GM18873 (cell line): Measurements from ENCODE around the gene ATF2.

Source experiments
- ATAC-seq: cut with Tn5 transposase; IDR thresholded peaks from one replicate; pipeline ENCODE4 v1.9.1; 2021; ENCODE audit warnings: mild to moderate bottlenecking, moderate library complexity, moderate number of reproducible peaks; ENCODE audit not compliant: unreplicated experiment, low FRiP score

Gene ATF2

GRCh38 chr2:175035806-175036205 is 132.2 kb downstream of the ATF2 start:
- ATAC-seq: no peak

- no peak for ATAC-seq
Observed at GRCh38 chr2:175034716-175035115, 133.3 kb downstream of the ATF2 start.

DNA sequence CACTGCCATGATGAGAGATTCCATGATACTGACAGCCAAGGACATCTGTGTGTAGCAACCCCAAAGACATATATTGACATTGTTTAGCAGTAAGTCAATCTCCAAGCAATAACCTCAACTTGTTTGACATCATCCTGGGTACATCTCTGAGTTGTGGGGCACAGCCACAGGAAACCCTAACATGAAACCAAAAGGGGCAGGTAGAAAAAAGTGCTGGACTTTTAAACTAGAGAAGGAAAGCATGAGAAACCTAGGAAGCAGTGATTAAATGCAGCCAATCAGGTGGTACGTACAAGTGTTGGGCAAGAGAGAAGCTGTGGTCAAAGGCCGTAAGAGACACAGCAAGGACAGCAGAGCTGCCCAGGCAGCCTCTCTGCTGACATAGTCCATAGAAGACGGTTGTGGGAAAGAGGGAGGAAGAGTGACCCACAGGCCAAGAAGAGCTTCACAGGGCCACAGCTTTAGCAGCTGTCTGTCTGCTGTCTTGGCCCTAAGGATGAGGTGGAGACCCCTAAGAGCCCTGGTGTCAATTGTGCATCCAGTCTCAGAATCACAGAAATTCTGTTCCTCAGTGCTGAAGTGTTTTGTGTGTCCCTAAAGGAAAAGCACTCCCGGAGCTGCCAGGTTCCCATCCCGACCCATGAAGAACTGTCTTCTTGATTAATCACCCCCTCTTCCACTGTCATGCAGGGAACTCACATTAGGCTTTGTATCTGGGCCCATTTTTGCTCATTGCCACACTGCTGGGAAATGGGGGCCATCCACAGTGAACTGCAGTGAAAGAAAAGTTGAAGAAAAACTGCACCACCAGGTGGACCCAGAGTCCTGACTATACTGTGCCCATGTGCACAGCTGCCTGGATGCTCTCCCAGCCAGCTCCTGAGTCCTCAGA is 137.4 kb downstream of the ATF2 start:
- no peak for ATAC-seq

- ATAC-seq: no peak
Observed at GRCh38 chr2:175027755-175028154, 140.2 kb downstream of the ATF2 start.

DNA sequence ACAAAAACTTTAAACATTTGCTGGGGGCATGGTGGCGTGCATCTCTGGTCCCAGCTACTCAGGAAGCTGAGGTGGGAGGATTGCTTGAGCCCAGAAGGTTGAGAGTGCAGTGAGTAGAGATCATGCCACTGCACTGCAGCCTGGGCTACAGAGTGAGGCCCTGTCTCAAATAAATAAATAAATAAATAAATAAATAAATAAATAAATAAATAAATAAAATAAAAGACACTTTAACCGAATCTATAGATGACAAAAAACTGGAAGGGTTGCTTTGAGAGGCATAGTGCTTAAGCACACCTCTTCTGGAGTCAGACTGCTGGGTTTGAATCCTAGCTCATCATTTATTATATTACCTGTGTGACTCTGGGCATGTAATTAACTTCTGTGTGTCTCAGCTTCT is 141.6 kb downstream of the ATF2 start:
- ATAC-seq: no peak

DNA sequence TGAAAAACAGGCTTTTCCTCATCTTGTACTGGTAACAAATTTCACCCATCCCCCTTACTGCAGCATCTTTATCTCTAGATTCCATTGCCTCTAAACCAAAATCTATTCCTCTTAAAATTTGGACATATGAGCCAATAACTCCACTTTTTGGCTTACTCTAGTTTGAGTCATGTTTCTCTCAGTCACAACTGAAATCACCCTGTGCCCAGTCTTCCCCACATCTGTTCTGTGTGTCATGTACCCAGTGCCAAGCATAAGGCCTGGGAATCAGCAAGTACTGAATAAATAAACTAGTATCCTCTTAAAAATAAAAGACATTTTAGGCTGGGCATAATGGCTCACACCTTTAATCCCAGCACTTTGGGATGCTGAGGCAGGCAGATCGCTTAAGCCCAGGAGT is 142.1 kb downstream of the ATF2 start:
- ATAC-seq: no peak

GRCh38 chr2:175025233-175025632 is 142.8 kb downstream of the ATF2 start:
- no peak for ATAC-seq

DNA sequence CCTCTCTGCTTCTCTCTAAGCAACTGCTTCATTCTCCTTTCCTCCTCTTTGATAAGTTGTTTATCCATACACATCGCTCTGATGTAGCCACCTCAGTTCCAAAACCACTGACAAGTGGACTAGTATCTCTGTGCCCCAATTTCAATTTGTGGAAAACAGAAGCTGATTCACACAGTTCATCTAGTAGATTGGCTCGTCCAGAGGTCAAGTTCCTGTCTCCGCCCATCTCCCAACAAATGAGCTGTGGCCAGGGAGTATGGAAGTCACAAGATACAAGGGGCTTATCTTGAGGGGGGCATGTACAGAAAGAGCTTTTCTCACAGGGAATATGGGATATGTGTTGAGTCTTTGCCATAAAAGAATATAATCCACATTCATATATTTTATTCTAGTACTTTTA is 145.1 kb downstream of the ATF2 start:
- no peak for ATAC-seq
